T47D (cell line): Measurements from ENCODE around the gene PDK2.
A peak's percentile ranks its signal among the peaks of the same experiment; 100 is the strongest.

Experiments
- DNase-seq, 2 experiments: peaks; one replicate each; pipeline versions ENCODE4 v3.0.0 to v3.0.0-alpha.2; 2011 to 2012; ENCODE audit warnings: low read depth in 1 of 2, low spot score in 1 of 2
- JUND ChIP-seq: IDR thresholded peaks from 2 replicates; pipeline ENCODE4 v1.6.1; 2012; ENCODE audit warnings: low read depth
- in situ Hi-C: cut with HindIII; loops from 2 replicates; pipeline ENCODE4 v1.10.0; 2016; ENCODE audit warnings: low sequenced_read_pairs, low pct_unique_long_range_greater_than_20kb

The PDK2 gene

DNA sequence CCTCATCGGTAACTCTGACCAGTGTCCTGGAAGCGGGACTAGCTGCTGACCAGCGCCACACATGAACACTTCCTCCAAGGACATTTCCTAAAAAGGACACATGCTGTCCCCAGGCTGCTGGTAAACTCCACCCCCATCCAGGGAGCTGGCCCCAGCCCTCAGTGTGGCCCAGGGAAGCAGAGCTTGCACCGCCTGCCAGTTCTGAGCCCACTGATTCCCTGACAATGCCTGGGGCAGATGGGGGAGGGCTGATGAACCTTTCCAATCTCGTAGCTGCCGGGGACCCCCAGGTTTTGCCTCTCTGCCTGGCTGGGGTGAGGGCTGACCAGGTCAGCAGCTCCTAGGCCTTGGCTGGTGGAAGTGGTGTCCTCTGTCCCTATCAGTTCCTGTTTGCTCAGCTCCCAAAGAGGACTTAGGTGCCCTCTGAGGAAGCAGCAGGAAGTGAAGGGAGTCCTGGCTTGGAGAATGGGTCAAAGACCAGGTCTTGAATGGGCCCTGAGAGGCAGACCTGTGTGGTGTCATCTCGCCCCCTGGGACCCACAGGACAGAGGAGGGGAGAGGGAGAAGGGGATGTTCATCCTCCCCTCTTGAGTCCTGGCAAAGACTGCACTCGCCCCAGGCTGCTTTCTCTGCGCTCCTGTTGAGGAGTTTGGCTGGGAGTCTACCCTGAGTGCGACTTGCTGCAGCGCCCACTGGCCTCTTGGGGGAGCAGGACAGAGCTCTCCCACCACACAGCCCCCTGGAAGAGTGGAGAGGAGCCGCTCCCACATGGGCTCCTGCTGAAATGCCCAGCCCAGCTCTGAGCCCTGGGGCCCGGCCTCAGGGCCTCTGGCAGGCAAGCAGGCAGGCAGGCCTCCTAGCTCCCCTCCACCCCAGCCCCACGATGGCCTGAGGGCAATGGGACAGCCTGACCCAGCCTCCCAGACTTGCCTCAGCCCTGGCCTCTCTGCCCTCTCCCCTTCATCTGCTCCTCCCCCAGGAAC lies 16.8 kb downstream of the PDK2 start:
- no peak for TF ChIP-seq JUND
- in situ Hi-C loops = no loop called here
- peak in 1 of 2 experiments; percentile 59 for DNase-seq

DNA sequence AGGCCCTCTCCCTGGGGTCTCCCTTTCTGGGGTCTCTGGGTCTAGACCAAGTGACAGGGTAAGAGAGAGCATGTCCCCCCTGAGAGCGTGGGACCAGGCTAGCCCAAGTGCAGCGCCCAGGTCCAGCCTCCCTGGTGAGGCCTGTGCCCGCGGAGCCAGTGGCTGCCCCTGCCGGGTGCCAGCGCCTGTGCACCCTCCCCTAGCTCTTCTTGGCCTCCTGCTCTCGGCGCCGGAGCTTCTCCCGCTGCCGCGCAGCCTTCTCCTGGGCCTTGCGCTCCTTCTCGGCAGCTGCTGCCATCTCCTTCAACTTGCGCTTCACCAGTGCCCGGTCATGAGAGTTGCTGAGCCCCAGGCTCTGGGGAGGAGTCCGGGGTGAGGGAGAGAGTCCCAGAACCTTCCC lies 17.5 kb downstream of the PDK2 start:
- no peak for TF ChIP-seq JUND
- DNase-seq = peak in 1 of 2 experiments; percentile 30
- in situ Hi-C loops = no loop called here

DNA sequence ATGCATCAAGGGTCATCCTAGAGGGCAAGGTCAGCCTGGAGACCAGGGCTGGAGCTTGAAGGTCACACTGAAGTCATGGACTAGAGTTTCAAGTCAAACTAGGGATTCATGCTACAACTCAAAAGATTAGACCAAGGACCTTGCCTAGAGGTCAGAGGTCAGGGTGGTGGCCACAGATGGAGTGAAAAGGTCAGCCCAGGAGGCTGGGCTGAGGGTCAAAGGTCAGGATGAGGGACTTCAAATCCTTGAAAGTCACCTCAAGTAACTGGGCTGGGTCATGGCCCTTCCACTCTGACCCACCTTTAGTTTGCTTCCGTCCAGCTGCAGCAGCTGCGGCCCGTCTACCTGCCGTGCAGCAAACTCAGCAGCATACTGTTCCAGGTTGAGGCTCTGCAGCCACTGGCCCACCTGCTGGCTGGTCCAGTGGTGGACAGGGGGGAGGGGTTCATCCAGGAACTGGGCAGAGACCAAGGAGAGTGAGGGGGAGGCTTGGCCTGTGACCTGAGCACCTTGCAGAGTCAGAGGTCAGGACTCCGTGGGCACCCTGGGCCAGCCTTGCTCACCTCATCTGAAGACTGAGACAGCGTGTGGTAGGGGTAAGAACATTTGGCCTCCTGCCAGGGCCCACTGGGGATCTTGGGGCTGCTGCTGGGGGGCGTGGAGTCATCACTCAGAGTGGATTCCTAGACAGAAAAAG lies 18.6 kb downstream of the PDK2 start:
- no peak for TF ChIP-seq JUND
- no peak for DNase-seq
- in situ Hi-C loops = no loop called here

DNA sequence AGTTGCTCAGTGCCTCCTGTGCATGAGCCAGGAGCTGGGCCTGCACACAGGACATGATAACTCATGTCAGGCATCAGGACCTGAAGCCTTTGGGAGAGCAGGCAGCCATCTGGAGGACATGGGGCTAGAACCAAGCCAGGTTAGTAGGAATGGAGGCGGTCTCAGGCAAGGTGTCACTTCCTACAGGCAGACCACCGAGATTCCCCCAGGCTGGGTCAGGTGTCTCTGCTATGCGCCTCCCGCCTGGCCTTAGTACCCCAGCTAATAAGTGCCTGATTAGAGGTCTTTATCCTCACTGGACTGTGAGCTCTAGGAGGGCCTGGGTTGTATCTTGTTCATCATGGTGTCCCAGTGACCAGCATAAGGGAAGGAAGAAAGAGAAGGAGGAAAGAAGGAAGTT lies 19.2 kb downstream of the PDK2 start:
- no peak for TF ChIP-seq JUND
- DNase-seq = no peak
- in situ Hi-C loops = no loop called here

DNA sequence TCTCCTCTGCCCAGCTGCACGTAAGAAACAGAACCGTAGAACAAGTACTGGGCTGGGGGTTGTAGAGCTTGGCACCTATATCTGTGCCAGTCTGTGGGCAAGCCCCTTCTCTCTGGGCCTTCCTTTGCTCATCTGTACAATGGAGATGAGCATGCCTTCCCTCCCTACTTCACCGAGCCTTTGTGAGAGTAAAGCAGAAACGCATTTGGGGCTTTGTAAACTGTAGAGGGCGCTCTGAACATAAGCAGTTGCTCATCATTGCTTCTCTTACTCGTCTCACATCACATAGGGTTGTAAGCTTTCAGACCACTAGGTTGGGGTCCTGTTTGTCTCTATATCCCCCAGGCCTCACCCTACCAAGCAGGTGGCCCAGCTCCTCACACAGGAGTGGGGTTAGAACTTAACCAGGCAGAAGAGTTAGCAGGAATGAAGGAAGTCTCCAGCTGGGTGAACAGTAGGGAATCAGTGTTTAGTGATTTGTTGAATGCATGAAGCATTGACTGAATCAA lies 19.8 kb downstream of the PDK2 start:
- peak; percentile 72 to 83 for DNase-seq
- in situ Hi-C loops = no loop called here
- TF ChIP-seq JUND = no peak

DNA sequence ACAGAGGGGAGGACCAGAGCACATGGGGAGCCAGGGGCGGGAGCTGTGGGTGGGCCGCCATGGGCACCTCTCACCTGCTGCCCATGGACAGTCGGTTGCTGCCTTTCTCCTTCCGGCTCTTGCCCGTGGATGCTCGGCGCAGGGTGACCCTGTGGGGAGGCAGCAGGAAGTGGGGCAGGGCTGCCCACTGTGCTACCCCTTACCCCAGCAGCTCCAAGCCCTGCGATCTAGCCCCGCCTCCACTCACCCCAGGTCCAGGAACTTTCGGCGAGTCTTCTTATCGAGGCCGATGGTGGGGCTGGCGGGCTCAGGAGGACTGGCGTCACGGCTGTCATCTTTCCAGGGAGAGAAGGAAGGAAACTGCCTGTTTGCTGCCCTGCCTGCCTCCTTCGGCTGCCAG lies 20.6 kb downstream of the PDK2 start:
- DNase-seq = no peak
- no peak for TF ChIP-seq JUND
- in situ Hi-C loops = no loop called here

DNA sequence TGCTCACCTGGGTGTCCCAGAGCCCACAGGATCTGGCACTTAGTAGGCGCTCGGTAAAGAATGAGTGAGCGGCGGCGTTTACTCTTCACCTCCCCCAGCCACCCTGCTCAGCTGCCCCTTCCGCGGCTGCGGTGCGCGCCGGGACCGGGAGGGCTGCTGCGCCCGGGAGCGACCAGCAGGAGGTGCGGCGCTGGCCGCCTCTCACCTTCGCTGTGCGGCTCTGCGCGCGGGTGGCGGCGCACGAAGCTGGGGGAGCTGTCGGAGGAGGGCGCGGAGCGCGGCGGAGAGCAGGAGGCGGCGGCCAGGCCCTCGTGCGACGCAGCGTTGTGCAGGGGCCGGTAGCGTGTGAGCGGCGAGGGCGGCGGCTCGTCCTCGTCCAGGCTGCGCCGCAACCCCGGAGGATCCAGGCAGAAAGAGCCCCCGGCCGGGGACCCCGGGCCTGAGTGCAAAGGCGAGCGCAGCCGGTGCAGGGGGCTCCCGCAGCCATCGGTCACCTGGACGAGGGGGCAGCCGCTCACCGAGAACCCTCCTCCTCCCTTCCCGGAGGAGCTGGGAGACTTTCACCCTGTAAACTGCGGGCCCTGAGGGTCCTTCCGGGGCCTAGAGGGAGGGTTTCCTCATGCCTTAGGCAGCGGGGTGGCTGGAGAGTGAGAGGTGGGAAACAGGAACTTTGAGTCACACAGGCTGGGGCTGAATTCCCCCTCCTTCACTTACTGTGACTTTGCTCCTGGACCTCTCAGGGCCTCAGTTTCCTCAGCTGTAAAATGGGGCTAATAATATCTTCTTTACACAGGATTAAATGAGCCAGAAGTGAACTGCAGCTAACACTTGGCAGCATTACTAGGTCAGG lies 22.3 kb downstream of the PDK2 start:
- in situ Hi-C loops = no loop called here
- TF ChIP-seq JUND = no peak
- DNase-seq = peak; percentile 79 to 81

DNA sequence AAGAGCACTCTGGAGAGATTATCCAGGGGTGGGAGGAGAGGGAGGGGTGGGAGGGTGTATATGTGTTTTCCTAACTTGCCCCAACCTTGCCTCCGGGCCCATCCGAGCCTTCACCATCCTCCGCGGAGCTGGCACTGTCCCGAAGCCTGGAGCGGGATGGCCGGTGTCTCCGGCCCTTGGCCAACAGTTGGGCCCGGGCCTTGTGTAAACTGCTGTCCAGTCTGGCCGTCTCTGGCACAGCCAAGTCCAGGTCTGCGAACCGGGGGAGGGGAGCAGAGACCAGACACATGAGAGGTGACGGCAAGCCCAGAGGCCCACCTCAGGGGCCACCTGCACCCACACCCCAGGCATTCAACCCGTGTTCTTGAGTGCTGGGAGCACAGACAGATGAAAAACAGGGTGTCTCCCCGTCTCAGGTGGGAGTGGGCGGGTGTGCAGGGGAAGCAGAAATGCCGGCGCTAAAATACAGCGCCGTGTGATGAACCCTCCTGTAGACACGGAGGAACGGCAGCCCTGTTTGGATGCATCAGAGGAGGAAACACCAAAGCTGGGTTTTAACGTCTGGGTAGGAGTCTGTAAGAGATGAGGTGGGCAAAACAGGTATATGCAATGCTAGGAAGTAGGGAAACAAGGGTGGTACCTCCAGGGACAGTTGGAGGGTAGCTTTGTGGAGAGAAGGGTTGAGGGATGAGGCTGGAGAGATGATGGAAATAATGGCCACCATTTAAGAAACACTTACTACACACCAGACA lies 23.1 kb downstream of the PDK2 start:
- in situ Hi-C loops = no loop called here
- no peak for DNase-seq
- TF ChIP-seq JUND = no peak

DNA sequence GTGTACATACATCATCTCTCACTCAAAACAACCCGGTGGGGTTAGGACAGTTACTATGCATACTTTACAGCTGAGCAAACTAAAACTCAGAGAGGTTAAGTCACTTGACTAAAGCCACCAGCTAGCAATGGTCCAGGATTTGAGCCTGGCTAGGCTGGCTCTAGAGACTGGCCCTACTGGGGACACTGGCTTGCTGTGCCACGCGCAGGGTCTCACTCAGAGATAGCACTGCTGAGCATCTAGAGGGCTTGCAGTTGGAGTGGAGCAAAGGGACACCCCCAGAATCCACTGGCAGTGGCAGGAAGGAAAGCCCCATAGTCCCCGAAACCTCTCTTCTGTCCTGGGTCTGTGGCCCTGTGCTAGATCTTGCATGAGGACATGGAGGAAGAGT lies 23.7 kb downstream of the PDK2 start:
- TF ChIP-seq JUND = no peak
- no peak for DNase-seq
- in situ Hi-C loops = no loop called here

DNA sequence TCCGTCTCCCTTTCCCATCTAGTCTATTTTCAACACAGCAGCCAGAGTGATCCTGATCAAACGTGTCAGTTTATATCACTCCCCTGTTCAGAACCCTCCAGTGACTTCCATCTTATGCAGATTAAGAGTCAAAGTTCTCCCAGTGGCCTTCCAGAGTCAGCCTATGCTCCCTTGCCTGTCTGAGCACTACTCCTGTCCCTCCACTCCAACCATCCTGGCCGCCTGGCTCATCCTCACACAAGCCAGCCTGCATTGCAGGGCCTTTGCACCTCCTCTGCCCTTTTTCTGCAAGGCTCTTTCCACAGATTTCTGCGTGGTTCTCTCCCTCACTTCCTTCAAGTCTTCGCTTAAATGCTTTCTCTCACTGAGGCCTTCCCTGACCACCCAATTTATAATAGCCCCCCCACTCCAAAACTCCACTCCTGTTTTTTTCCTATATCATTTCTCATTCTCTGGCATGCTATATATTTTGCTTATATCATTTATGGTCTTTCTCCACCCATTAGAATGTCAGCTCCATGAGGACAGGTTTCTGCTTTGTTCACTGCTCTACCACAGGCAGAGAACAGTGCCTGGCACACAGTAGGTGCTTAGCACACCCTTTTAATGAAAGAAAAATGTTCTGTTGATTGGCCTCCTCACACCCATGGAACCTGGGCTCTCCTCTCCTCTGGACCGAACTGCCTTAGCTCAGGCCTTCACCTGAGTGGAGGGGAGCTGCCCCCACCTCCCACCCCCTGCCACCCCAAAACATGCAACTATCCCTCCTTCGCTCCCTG lies 25.5 kb downstream of the PDK2 start:
- in situ Hi-C loops = no loop called here
- TF ChIP-seq JUND = no peak
- no peak for DNase-seq

DNA sequence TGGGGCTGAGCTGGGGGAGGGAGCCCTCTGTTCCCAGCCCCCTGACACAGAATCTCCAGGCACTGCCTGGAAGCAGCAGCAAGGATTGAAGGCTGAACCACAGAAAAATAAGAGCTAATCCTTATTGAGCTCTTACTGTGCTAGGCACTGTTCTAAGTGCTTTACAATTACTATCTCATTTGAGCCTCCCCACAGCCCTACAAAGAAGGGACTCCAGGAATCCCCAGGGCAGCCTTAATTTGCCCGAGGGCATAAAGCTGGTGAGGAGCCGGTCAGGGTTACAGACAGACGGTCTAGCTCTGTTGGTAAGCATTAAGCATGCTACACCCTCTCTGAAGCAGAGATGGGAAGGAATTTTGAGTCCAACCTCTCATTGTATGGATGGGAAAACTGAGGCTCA lies 27.8 kb downstream of the PDK2 start:
- DNase-seq = no peak
- TF ChIP-seq JUND = no peak
- in situ Hi-C loops = no loop called here
